OCI-LY1 (cell line): Measurements from ENCODE around the gene COA6.

Source experiments
- EZH2 ChIP-seq: fragments of 200-600 bp; sonication (generic), shearing (Covaris generic); IDR thresholded peaks from 2 replicates; pipeline ENCODE4 v1.8.0; 2017; ENCODE audit warnings: borderline replicate concordance, mixed run types, mild to moderate bottlenecking, antibody characterized with exemption, low read length, moderate library complexity, mixed read lengths
- TF ChIP-seq, protein P1 (sequence below): fragments of 200-600 bp; sonication (generic), shearing (Covaris generic); IDR thresholded peaks from 2 replicates; pipeline ENCODE4 v1.5.1; 2017; ENCODE audit warnings: mild to moderate bottlenecking, antibody characterized with exemption, low read length, moderate library complexity, mixed read lengths

DNA sequence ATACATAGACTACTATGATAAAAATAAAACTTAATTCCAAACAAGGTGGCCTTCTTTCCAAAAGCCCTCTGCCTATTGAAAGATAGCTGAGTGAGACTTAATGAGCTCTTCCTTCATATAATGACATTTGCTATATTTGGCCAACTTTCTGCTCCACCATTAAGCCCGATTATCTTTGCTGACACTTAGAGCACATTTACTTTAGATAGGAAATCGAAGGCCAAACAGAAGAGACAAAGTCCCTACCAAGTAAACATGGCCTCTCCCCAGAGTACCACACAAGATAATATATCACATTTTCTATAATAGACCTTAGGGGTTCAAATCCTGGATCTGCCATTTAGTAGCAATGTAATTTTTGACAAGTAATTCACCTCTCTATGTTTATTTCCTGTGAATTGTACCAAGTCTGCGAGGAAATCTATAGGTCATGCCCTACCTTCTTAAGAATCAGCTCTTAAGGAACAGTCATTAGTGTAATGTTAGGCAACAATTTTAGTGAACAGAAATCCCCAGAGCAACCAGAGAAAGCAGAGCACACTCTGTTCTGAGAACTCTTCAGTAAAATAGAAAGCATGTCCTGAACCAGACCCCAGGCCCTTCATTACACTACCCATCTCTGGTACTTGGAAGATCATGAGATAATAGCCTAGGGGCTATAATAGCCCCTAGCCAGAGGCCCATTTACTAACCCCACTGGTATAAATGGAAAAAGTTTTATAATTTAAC is 17.3 kb upstream of the COA6 start:
- no peak for TF ChIP-seq EZH2
- TF ChIP-seq, protein P1, sequence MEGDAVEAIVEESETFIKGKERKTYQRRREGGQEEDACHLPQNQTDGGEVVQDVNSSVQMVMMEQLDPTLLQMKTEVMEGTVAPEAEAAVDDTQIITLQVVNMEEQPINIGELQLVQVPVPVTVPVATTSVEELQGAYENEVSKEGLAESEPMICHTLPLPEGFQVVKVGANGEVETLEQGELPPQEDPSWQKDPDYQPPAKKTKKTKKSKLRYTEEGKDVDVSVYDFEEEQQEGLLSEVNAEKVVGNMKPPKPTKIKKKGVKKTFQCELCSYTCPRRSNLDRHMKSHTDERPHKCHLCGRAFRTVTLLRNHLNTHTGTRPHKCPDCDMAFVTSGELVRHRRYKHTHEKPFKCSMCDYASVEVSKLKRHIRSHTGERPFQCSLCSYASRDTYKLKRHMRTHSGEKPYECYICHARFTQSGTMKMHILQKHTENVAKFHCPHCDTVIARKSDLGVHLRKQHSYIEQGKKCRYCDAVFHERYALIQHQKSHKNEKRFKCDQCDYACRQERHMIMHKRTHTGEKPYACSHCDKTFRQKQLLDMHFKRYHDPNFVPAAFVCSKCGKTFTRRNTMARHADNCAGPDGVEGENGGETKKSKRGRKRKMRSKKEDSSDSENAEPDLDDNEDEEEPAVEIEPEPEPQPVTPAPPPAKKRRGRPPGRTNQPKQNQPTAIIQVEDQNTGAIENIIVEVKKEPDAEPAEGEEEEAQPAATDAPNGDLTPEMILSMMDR: no peak
